ENCODE data around the gene NEDD4L. TPM values are rescaled to one million over a fixed set of nuclear protein-coding genes. Genes with fewer than 3 reads are reported as not detected.

NEDD4L gene
- total and polyA plus RNA-seq, 4 donors, result 10.2 to 20.3 (median 13.2) TPM

- H3K36me3 ChIP-seq (ENCODE audit: control insufficient read depth in 4 of 4, insufficient read depth in 3 of 4, low read depth in 1 of 4, low read length in 3 of 4), result no peaks in the 10 kb centered on the region
- no peak overlapping the region for H3K9ac ChIP-seq (ENCODE audit: low read depth in 1 of 2, low read length in 2 of 2)
- no peak for TF ChIP-seq ATF3 (IDR thresholded peaks at IDR 0.05)
- TF ChIP-seq EGR1 (IDR thresholded peaks at IDR 0.05; ENCODE audit: low read depth in 2 of 2), result no peak
- no peak for TF ChIP-seq ZBTB33 (IDR thresholded peaks at IDR 0.05)
- no peak for TF ChIP-seq NR2F2 (IDR thresholded peaks at IDR 0.05)
- no peak for TF ChIP-seq REST (IDR thresholded peaks at IDR 0.05)
- no peak for TF ChIP-seq FOXA1 (IDR thresholded peaks at IDR 0.05)
- TF ChIP-seq MAX (IDR thresholded peaks at IDR 0.05), result no peak
- TF ChIP-seq CTCF (IDR thresholded peaks at IDR 0.05; ENCODE audit: low read depth, low read length, missing input control), result no peak
- TF ChIP-seq YY1 (IDR thresholded peaks at IDR 0.05), result no peak
- no peak for TF ChIP-seq FOXA2 (IDR thresholded peaks at IDR 0.05)
- TF ChIP-seq SP1 (IDR thresholded peaks at IDR 0.05), result no peak
- TF ChIP-seq RAD21 (IDR thresholded peaks at IDR 0.05), result no peak
- no peak for TF ChIP-seq JUND (IDR thresholded peaks at IDR 0.05)
- no peak for TF ChIP-seq HNF4G (IDR thresholded peaks at IDR 0.05)
- no peak for TF ChIP-seq RXRA (IDR thresholded peaks at IDR 0.05)
- TF ChIP-seq GABPA (IDR thresholded peaks at IDR 0.05 in 1 of 2, conservative IDR thresholded peaks at IDR 0.05 in 1 of 2), result no peak
- no peak for TF ChIP-seq TAF1 (conservative IDR thresholded peaks at IDR 0.05)
- TF ChIP-seq HNF4A (conservative IDR thresholded peaks at IDR 0.05), result no peak
- H3K27me3 ChIP-seq (ENCODE audit: control insufficient read depth in 4 of 4, insufficient read depth in 4 of 4, low read length in 3 of 4), result no peaks in the 10 kb centered on the region
- no peak for DNase-seq (ENCODE audit: low spot score)
- H3K9me3 ChIP-seq (ENCODE audit: control insufficient read depth in 4 of 4, low read length in 3 of 4), result no peaks in the 10 kb centered on the region
- WGBS, result 94% methylated on average over 5 of the region's 5 CpGs
- H3K4me3 ChIP-seq (ENCODE audit: low read depth in 1 of 3, low read length in 3 of 3), result no peak overlapping the region
- peak overlapping the region in 1 of 2 donors; percentile 75 for H3K27ac ChIP-seq (ENCODE audit: low read depth in 1 of 2, low read length in 2 of 2)
- peaks cover 3 to 42% (median 34%) of the 10 kb centered on the region in 4 donors for H3K4me1 ChIP-seq (ENCODE audit: control insufficient read depth in 4 of 4, insufficient read depth in 4 of 4, low read length in 3 of 4)
Measured at GRCh38 chr18:58097907-58098166, 53.8 kb downstream of the NEDD4L start.

GRCh38 chr18:58098706-58099105 is 54.7 kb downstream of the NEDD4L start:
- Histone ChIP-seq H3K36me3 (ENCODE audit: control insufficient read depth in 4 of 4, insufficient read depth in 3 of 4, low read depth in 1 of 4, low read length in 3 of 4) (no peaks in the 10 kb centered on the region), H3K27ac (ENCODE audit: low read depth in 1 of 2, low read length in 2 of 2) (no peak overlapping the region), H3K4me1 (ENCODE audit: control insufficient read depth in 4 of 4, insufficient read depth in 4 of 4, low read length in 3 of 4) (peaks cover 7 to 48% (median 39%) of the 10 kb centered on the region in 4 donors), H3K9ac (ENCODE audit: low read depth in 1 of 2, low read length in 2 of 2) (no peak overlapping the region), H3K4me3 (ENCODE audit: low read depth in 1 of 3, low read length in 3 of 3) (no peak overlapping the region), H3K9me3 (ENCODE audit: control insufficient read depth in 4 of 4, low read length in 3 of 4) (no peaks in the 10 kb centered on the region), H3K27me3 (ENCODE audit: control insufficient read depth in 4 of 4, insufficient read depth in 4 of 4, low read length in 3 of 4) (no peaks in the 10 kb centered on the region)
- WGBS, result 95% methylated on average over 3 of the region's 3 CpGs
- no peak for DNase-seq (ENCODE audit: low spot score)
- TF ChIP-seq NR2F2 (IDR thresholded peaks at IDR 0.05) (no peak), FOXA2 (IDR thresholded peaks at IDR 0.05) (no peak), REST (IDR thresholded peaks at IDR 0.05) (no peak), TAF1 (conservative IDR thresholded peaks at IDR 0.05) (no peak), ZBTB33 (IDR thresholded peaks at IDR 0.05) (no peak), RXRA (IDR thresholded peaks at IDR 0.05) (no peak), HNF4G (IDR thresholded peaks at IDR 0.05) (no peak), MAX (IDR thresholded peaks at IDR 0.05) (no peak), ATF3 (IDR thresholded peaks at IDR 0.05) (no peak), RAD21 (IDR thresholded peaks at IDR 0.05) (no peak), FOXA1 (IDR thresholded peaks at IDR 0.05) (no peak), EGR1 (IDR thresholded peaks at IDR 0.05; ENCODE audit: low read depth in 2 of 2) (no peak)

Measured in liver (tissue), 9 donors.